Activated CD4-positive, alpha-beta T cell treated with anti-CD3 and anti-CD28 coated beads, Interleukin-2, amount 50 U/mL, for 48 hours (primary cell): ENCODE data around the gene ARHGAP6.

Experiments
- DNase-seq, 2 experiments: peaks; one replicate each; pipeline ENCODE4 v3.0.0-alpha.2; 2020

The ARHGAP6 gene

DNA sequence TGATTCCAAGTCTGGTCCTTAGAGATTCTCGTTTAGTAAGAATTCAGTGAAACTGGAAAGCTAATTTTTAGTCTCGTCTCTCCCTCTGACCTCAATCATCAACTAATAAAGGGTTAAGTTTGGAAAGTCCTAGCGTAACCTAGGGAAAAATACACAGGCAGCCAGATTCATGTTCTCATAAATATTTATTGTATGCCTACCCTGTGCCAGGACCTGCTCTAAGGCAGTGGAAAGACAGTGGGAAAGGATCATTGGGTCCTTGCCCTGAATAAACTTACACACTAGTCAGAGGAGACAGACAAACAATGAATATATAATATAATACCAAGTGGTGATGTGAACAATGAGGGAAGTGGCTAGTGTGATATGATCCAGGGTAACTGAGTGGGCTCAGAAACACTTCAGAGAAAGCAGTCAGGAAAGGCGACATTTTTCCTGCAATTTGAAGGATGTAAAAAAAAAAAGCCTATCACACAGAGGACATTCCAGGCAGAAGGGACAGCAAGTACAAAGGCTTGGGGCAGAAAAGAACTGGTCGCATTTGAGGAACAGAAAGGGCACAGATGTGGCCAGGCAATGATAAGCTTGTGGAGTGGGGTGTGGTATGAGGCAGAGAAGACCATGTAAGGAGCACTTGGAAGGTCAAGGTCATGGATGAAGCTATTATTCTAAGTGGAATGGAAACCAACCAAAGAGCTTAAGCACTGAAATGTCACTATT lies 243.8 kb downstream of the ARHGAP6 start:
- DNase-seq, result no peak

DNA sequence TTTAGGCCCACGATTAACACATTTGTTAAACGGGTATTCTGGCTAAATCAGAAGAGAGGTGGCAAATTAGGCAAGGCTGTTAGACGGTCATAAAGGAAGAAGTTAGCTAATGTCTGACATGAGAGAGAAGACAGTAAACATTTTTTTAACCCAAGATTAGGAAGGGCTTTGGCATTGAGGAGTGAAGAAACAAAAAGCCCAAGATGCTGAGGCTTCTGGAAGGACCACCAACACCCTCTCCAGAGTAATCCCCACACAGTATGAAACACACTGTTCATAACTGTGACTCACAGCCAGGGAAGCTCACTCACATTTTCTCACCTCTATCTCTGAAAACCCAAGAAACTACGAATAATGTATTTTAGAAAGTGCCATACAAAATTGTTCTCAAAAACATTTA lies 244.9 kb downstream of the ARHGAP6 start:
- no peak for DNase-seq

DNA sequence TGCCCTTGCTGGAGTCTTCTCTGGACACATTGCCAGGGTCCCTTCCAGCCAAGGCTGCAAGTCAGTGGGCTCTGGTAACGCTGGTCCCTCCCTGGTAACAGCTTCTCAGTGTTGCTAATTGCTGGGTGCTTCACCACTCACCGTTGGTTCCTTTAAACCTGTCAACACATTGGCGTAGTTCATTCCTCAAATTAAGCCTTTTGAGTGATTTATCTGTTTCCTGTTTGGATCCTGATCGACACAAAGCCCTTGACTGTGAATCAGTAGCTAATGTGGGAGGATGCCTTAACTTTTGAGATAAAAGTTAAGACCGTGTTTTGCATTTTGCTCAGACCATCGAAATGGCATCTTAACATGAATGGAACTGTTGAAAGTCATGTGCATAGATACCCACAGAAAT lies 246.6 kb downstream of the ARHGAP6 start:
- no peak for DNase-seq

DNA sequence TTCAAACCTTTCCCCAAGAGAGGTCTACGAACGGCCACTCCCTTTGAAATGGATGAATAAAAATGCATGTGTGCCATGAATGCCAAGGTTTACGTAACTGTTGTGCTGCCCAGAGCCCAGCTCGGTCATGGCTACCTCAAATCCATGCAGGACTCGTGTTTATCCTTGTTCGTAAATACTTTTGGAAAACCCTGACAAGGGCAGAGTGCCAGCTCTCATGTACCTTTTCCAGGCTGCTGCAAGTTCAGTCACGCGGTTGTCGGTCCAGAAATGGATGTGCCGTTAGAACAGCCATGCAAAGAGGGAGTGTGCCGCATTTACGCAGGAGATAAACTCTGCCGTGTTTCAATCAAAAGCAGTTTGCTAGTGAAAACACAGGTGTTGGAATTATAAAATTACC lies 249.1 kb downstream of the ARHGAP6 start:
- no peak for DNase-seq

DNA sequence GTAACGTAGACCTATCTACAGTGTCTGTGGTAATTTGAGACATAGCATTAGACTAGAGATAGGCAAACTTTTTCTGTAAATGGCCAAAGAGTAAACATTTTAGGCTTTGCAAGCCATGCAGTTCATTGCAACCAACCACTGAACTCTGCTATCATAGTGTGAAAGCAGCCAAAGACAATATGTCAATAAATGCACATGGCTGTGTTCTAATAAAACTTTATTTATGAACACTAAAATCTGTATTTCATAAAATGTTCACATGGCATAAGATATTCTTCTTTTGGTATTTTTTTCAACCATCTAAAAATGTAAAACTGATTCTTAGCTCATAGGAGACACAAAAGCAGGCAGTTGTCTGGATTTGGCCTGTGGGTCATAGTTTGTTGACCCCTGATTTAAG lies 251.6 kb downstream of the ARHGAP6 start:
- no peak for DNase-seq

DNA sequence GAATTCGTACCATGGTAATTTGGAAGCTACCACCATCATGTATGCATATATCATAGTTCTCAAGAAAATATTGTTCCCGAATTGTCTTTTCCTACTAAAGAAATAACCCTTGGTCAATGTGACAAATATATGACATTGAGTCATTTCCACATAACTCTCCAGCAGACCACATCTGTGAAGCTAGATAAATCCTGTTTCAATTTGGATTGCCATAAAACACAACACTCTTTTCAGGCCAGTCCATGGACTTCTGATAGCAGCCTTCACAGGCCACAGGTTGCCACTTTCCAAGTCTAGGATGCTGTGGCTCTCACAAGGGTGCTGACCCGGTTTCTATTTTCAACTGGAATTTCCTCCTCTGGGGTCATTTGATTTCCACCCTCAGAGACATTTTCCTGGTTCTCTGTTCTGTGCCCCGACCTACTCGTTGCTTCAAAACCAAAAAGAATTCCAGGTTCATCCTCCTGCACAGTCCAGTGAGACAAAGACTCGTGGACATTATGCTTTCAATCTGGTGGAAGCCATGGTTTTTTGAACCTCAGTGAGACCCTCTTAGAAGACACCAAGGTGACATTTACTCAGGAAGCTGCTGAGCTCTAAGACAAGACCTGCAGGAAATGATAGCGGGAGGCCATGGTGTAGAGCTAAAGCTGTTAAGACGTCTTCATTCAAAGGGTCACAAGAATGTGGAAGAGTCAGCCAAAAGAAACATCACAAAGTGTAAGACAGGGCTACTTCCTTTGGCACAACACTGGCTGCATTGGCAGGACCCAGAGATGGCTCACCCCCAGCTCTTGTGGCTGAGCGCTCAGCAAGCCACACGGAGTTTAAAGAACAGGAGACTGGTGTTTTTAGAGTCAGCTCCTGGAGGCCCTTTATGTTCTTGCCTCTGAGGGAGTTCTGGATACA lies 252.8 kb downstream of the ARHGAP6 start:
- DNase-seq, result no peak

DNA sequence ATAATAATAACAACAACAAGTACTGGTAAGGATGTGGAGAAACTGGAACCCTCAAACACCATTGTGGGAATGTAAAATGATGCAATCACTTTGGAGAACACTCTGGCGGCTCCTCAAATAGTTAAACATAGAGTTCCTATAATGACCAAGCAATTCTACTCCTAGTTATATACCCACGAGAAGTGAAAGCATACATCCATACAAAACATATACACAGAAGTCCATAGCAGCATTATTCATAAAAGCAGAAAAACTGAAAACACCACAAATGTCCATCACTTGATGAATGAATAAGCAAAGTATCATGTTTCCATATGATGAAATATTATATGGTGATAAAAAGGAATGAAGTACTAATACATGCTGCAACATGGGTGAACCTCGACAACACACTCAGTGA lies 255.8 kb downstream of the ARHGAP6 start:
- no peak for DNase-seq

DNA sequence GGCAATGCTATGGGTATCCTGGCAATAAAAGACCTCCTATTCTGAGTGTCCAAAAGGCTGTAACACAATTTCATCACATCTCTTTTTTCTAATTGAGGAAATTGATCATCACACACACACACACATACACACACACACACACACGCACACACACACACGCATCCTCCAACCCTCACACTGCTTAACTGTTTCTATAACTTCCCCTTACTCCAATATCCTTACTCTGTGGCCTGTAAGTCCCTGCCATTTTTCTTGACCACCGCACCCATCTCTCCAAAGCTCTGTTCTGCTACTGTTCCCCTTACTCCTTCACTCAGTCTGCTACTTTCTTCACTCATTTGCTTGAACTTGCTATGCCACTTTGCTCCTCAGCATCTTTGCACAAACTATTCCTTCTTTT lies 256.9 kb downstream of the ARHGAP6 start:
- DNase-seq, result no peak

DNA sequence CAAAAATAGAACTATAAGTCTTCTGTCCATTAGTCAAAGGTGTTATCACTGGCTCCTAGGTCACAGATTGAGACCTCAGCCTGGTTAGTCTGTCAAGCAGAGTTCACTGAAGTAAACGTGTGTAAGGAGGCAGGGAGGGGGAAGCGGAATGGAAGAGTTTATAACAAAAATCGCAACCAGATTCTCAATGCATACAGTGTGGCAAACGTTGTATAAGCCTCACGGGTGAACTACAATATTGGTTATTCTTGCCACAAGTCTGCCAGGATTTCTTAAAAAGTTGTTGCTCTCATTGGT lies 257.7 kb downstream of the ARHGAP6 start:
- DNase-seq, result no peak

DNA sequence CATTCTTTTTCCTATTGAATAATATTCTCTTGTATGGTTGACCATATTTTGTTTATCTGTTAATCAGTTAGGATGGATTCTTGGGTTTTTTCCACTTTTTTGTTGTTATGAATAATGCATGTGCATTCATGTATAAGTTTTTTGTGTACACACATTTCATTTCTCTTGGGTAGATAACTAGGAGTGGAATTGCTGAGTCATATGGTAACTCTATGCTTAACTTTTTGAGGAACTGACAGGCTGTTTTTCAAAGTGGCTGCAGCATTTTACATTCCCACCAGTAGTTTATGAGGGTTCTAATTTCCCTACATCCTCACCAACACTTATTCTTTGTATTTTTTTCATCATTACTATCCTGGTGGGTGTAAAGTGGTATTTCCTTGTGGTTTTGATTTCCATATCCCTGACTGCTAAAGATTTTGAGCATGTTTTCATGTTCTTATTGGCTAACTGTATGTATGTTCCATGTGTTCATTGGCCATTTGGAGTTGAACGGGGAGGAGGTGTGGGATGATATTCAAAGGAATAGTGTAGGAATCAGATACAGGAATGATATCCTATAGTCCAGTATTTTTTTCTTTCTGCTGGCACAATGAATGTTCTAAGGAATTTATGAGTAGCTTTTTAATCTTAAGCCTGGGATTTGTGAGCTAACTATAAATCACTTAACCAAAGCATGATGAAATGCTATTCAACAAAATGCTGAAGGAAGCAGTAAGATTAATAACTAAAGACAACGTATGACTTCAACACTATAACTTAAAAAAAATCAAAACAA lies 258.2 kb downstream of the ARHGAP6 start:
- no peak for DNase-seq

DNA sequence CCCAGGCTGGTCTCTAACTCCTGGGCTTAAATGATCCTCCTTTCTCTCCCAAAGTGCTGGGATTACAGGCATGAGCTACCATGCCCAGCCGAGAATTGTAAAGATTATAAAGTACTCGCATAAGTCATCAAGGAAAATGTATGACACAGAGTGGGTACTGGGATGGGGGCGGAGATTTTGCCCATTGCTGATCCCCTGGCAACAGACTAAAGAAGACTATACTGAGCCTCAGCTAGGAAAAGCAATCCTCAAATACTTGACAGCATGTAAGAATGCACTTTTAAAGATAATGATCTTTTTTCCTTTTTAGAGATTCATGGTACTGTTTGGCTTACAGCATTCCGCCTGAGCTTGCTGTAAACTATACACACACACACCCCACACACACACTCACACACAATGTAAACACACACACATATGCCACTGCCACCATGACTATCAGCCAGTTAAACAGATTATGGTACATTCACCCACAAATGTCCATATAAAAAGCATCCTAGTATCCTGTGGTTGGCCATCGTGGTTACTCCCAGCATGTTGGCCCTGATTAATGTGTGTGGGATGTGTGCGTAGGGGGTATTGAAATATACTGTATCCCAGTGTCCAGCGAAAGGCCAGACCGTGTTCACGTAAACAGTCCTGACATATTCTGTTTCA lies 259.5 kb downstream of the ARHGAP6 start:
- no peak for DNase-seq

DNA sequence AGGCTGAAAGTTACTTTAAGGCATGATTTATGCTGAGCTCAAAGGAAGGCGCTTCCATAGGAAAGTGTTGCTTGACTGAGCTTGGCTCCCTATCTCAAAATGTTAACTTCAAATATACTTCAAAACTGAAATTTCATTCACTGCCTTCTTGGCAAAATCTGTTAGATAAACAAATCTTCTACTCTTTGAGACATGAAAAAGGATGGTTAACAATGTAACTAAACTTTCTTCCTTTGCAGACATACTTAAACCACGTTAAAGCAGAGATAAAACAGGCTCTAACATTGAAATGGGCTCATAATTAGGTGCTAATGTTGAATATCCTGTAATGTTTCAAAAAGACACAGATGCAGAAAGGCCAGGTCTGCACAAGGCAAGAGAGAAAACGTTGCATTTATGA lies 262.1 kb downstream of the ARHGAP6 start:
- DNase-seq, result no peak

DNA sequence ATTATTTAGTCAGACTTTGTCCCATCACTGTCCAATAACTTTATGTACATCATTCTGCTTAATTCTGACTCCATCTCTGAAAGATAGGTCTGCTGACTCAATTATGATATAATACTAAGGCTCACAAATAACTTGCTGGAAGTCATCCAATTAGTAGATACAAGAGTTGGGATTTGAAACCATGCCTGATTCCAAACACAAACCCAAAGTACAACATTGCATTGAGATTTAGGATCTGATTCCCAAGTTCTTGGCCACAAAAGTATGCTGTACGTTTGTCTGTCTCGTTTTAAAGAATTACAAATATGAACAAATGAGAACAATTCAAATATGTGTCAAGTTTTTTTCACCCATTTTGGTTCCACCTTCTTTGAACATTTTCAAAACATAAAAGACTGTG lies 263.8 kb downstream of the ARHGAP6 start:
- DNase-seq, result no peak

DNA sequence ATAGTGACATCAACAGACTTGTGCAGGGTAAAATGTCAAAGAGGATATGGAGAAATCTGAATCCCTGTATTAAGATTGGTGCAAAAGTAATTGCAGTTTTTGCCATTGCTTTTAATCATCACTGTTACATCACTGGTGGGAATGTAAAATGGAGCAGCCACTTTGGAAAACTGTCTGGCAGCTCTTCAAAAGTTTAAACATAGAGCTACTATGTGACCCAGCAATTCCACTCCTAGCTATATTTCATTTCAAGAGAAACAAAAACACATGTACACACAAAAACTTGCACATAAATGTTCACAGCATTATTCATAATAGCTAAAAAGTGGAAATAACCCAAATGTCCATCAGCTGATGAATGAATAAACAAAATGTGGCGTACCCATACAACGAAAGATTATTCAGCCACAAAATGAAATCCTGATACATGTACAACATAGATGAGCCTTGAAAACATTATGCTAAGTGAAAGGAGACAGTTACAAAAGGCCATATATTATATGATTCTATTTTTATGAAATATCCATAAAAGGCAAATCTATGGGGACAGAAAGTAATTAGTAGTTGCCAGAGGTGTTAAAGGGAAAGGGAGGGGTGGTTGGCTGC lies 266.1 kb downstream of the ARHGAP6 start:
- no peak for DNase-seq

DNA sequence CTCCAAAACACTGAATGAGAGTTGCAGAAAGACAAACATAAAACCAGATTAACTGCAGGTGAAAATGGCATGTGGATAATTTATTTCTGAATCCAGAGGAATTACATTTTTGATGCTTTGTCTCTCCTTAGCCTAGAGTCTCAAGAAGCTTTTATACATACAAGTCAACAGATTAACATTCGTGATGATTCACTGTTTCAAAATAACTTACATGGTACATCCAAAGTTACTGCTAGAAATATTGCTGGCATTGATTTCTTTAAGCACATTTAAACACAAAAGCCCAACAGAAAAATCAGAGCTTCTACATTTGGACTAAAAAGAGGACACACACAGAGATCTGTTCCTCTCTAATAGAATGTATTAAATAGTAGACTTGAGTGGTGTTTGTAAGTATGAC lies 266.9 kb downstream of the ARHGAP6 start:
- DNase-seq, result no peak

DNA sequence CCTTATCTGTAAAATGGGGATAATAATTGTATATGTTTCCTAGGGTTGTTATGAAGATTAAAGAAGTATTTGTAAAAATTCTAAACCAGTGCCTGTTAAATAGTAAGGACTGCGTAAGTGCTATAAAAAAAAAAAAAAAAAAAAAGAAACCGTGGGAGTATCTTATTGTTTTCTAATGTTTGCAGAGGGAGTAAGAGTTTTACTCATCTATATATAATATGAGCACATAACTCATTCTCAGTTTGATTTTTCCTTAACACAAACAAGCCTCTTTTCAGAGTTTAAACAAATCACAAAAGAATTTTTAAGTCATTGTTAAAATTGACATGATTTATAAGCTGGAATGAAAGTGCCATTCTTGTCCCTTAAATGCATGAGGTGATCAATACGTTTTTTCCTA lies 267.6 kb downstream of the ARHGAP6 start:
- DNase-seq, result no peak

DNA sequence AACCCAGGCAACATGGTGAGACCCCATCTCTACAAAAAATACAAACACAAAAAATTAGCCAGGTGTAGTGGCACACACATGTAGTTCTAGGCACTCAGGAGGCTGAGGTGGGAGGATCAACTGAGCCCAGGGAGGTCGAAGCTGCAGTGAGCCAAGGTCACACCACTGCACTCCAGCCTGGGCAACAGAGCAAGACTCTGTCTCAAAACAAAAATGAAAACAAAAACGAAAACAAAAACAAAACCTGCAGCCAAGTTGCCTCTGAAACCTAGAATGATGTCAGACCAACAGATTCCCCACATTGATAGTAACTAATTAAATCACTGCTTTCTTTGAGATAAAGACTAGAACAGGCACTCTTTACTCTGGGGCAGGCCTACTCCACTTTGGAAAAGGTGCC lies 268.0 kb downstream of the ARHGAP6 start:
- no peak for DNase-seq

DNA sequence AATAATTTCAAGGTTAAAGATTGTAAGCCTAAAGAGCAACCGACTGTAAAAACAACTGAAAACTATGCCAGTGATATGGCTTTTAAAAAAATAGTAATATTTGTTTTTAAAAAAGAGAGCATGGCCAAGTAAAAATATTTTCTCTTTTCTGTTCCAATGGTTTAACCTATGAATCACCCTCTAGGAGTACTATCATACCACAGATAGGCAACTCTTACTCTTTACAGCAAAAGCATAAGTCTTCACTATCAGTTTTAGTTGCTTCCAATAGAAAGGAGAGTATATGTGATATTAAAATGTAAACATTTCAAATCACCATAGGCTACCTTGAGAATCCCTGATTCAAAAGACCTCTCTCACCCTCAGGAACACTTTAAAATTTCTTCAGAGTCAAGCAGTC lies 269.9 kb downstream of the ARHGAP6 start:
- no peak for DNase-seq

DNA sequence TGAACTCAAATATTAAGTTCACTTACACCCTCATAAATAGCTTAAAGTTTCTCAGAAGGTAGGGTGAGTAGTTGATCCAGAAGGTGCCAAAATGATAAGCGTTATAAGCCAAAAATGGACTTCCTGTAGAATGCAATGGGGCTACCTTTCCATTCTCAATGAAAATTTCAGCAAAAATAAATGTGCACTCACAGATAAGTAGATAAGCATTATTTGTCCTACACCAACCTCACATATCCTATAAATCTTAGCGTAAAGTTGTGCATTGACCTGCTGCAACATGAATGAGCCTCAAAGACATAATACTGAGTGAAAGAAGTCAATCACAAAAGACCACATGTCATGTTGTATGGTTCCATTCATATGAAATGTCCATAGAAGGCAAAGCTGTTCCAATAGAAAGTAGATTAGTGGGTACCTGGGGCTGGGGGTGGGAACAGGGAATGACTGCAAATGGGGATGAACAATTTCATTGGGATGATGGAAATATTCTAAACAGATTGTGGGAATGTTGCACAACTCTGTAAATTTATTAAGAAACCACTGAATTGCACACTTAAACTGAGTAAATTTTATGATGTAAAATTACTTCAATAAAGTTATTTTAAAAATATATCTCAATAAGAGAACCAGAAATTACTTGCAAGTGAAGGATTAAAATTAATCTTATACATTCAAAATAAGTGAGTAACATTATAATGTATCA lies 271.6 kb downstream of the ARHGAP6 start:
- no peak for DNase-seq

DNA sequence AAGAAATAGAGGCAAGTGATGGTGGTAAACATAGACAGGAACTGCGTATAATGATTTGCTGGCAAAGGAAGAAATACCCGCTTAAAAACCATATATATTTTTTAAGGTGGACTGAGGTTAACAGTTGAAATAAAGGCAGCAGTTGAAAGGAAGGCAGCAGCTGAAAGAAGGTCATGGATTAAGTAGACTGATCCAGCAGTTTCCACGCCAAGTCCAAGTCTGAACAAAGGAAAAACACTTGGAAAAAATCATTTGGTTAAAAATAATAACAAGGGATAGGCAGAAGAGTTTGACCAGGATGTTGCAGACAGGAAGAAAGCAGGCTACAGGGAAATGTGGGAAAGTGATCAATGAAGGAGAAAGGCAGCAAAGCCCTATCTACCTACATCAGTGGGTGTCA lies 278.9 kb downstream of the ARHGAP6 start:
- DNase-seq, result no peak

DNA sequence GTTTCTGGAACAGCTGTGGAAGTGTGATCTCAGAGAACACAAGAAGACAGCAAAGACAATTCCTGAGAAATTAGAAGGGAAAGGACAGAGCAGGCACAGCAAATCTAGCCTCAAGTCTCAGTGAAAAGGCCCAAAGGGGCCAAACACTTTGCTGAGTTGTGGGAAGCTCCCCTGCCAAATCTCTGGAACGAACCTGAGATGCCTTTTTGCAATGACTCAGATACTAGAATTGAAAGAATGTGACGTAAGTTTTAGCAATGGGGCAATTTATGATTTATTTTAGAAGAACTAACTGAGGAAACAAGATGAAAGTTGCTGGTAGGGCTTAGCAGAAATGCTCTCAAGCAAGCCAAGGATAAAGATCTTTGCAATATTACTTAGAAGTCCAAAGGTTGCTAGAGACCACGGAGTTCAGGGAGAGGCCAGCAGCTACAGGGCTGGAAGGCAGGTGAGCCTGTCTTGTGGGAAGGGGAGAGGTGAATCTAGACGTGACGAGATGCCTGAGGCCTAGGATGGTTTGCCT lies 279.7 kb downstream of the ARHGAP6 start:
- no peak for DNase-seq

DNA sequence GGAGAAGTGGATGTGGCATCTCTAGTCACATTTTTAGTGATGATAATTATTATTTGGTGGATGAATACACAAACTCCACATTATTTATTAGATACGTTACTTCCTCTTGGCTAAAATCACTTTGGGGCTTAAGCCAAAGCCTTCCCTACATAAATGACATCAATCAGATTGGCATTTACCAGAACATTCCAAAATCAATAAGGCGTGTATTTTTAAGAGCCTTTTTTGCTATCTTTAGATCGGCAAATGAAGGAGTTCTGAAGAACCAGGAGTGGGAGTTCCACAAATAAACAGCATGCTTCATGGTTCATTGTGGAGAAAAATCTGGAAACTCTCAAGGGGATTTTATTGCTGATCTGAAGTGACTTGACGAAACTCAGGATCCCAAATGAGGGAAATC lies 282.8 kb downstream of the ARHGAP6 start:
- DNase-seq, result no peak
